Keratinocyte (primary cell): ENCODE results near the gene CAMKK2. TPM values are rescaled to one million over a fixed set of nuclear protein-coding genes. Genes with fewer than 3 reads are reported as not detected.

Source experiments
- DNase-seq: peaks from one replicate; pipeline ENCODE4 v3.0.0-alpha.2; 2011; ENCODE audit warnings: low read depth, missing footprints, low spot score
- FAIRE-seq: peaks from 2 replicates; lab custom pipeline; 2011; peaks lifted over from hg19 to GRCh38; lab: Jason Lieb, UNC
- H2AFZ ChIP-seq: 2 replicates; pipeline ENCODE4 v1.6.0; 2012; ENCODE audit warnings: low read length, control low read depth, inconsistent platforms; ENCODE audit not compliant: control insufficient read depth
- H3K27ac ChIP-seq: 2 replicates; pipeline ENCODE4 v1.5.1; 2011; ENCODE audit warnings: low read length; ENCODE audit not compliant: control insufficient read depth, insufficient read depth
- H3K27me3 ChIP-seq: 3 replicates; pipeline ENCODE4 v1.6.0; 2011; ENCODE audit warnings: low read length; ENCODE audit not compliant: control insufficient read depth, insufficient read depth; ENCODE audit errors: extremely low read depth
- H3K36me3 ChIP-seq, 2 experiments: 2 replicates in 1 of 2; 3 replicates in 1 of 2; pipeline ENCODE4 v1.5.1; 2011; ENCODE audit warnings: low read length in 2 of 2, mild to moderate bottlenecking in 1 of 2; ENCODE audit not compliant: control insufficient read depth in 2 of 2, insufficient read depth in 2 of 2; ENCODE audit errors: extremely low read depth in 1 of 2
- H3K4me1 ChIP-seq: 3 replicates; pipeline ENCODE4 v1.5.1; 2011; ENCODE audit warnings: low read length; ENCODE audit not compliant: control insufficient read depth, insufficient read depth; ENCODE audit errors: extremely low read depth
- H3K4me2 ChIP-seq: 3 replicates; pipeline ENCODE4 v1.6.0; 2011; ENCODE audit warnings: low read depth, low read length; ENCODE audit not compliant: control insufficient read depth, insufficient read depth; ENCODE audit errors: extremely low read depth
- H3K4me3 ChIP-seq, 3 experiments: fragments of 200-600 bp in 1 of 3; sonication (generic) in 1 of 3; 2 replicates in 2 of 3; 3 replicates in 1 of 3; pipeline ENCODE4 v1.5.1; 2011 to 2016; ENCODE audit warnings: low read length in 3 of 3, mild to moderate bottlenecking in 3 of 3, control low read depth in 2 of 3, inconsistent platforms in 1 of 3, low read depth in 1 of 3, mixed read lengths in 1 of 3, mixed run types in 1 of 3, moderate library complexity in 1 of 3; ENCODE audit not compliant: control insufficient read depth in 2 of 3, insufficient read depth in 2 of 3; ENCODE audit errors: extremely low read depth in 1 of 3
- H3K79me2 ChIP-seq: 2 replicates; pipeline ENCODE4 v1.6.0; 2012; ENCODE audit warnings: low read length; ENCODE audit not compliant: control insufficient read depth, insufficient read depth
- H3K9ac ChIP-seq: 3 replicates; pipeline ENCODE4 v1.6.0; 2011; ENCODE audit warnings: low read length; ENCODE audit not compliant: control insufficient read depth, insufficient read depth; ENCODE audit errors: extremely low read depth
- H3K9me1 ChIP-seq: 3 replicates; pipeline ENCODE4 v1.6.0; 2011; ENCODE audit warnings: low read length; ENCODE audit not compliant: control insufficient read depth, insufficient read depth; ENCODE audit errors: extremely low read depth
- H3K9me3 ChIP-seq: 2 replicates; pipeline ENCODE4 v1.5.1; 2012; ENCODE audit warnings: low read depth, low read length; ENCODE audit not compliant: control insufficient read depth
- H4K20me1 ChIP-seq: 3 replicates; pipeline ENCODE4 v1.6.0; 2011; ENCODE audit warnings: low read length; ENCODE audit not compliant: control insufficient read depth, insufficient read depth; ENCODE audit errors: extremely low read depth
- EZH2 ChIP-seq: IDR thresholded peaks from one replicate; pipeline ENCODE4 v1.6.1; 2012; ENCODE audit warnings: inconsistent platforms, mild to moderate bottlenecking, low read length, moderate library complexity
- dilution Hi-C: fragments of 300-500 bp; cut with MboI; formaldehyde crosslinking; loops from one replicate; pipeline ENCODE4 v1.7.0; 2020; ENCODE audit warnings: low sequenced_read_pairs; ENCODE audit not compliant: extremely low pct_ligation_motif_present
- polyA plus RNA-seq, 5 experiments: library from polyadenylated mRNA; depleted of rRNA in 3 of 5; stranded (reverse) in 3 of 5; stranded (forward) in 1 of 5; unstranded in 1 of 5; fragments of >200 nt; gene quantifications; 1 replicate in 1 of 5; 2 replicates in 3 of 5; 3 replicates in 1 of 5; pipeline versions ENCODE4 v1.2.1 to v1.2.3, GENCODE V29; 2011 to 2012; ENCODE audit warnings: missing spikeins in 2 of 5, low read depth in 1 of 5, low replicate concordance in 1 of 5
- TF ChIP-seq, protein P1 (sequence below), 3 experiments: IDR thresholded peaks in 1 of 3; conservative IDR thresholded peaks in 1 of 3; optimal IDR thresholded peaks in 1 of 3; 2 replicates in 2 of 3; 3 replicates in 1 of 3; pipeline versions ENCODE3 to v1.5.1; 2011; ENCODE audit warnings: low read length in 3 of 3, mild to moderate bottlenecking in 3 of 3, moderate library complexity in 2 of 3, control low read depth in 1 of 3, inconsistent platforms in 1 of 3; ENCODE audit not compliant: insufficient read depth in 2 of 3; ENCODE audit errors: extremely low read depth in 1 of 3

Gene CAMKK2
- polyA plus RNA-seq, 1 donor (not counting 4 experiments of a cell fraction or from before 2014, with no cell fraction given) = 18.6 TPM

GRCh38 chr12:121330195-121330594 lies 33.7 kb upstream of the CAMKK2 start:
- Histone ChIP-seq H3K4me1 (peaks cover 4% of the 10 kb centered on the region), H2AFZ (no peak overlapping the region), H4K20me1 (no peaks in the 10 kb centered on the region), H3K27me3 (no peaks in the 10 kb centered on the region), H3K4me3 (no peak overlapping the region), H3K9me3 (no peaks in the 10 kb centered on the region), H3K4me2 (no peak overlapping the region), H3K79me2 (no peaks in the 10 kb centered on the region), H3K9me1 (no peaks in the 10 kb centered on the region), H3K36me3 (peaks cover 30 to 35% of the 10 kb centered on the region in 2 experiments), H3K9ac (no peak overlapping the region), H3K27ac (no peak overlapping the region)
- TF ChIP-seq, protein P1, sequence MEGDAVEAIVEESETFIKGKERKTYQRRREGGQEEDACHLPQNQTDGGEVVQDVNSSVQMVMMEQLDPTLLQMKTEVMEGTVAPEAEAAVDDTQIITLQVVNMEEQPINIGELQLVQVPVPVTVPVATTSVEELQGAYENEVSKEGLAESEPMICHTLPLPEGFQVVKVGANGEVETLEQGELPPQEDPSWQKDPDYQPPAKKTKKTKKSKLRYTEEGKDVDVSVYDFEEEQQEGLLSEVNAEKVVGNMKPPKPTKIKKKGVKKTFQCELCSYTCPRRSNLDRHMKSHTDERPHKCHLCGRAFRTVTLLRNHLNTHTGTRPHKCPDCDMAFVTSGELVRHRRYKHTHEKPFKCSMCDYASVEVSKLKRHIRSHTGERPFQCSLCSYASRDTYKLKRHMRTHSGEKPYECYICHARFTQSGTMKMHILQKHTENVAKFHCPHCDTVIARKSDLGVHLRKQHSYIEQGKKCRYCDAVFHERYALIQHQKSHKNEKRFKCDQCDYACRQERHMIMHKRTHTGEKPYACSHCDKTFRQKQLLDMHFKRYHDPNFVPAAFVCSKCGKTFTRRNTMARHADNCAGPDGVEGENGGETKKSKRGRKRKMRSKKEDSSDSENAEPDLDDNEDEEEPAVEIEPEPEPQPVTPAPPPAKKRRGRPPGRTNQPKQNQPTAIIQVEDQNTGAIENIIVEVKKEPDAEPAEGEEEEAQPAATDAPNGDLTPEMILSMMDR (optimal IDR thresholded peaks at IDR 0.05 in 1 of 3, IDR thresholded peaks at IDR 0.05 in 1 of 3, conservative IDR thresholded peaks at IDR 0.05 in 1 of 3; ENCODE audit: extremely low read depth in 1 of 3, insufficient read depth in 2 of 3, low read length in 3 of 3) = no peak
- no peak for TF ChIP-seq EZH2
- no peak for FAIRE-seq
- dilution Hi-C loops = no loop called here
- DNase-seq = no peak

DNA sequence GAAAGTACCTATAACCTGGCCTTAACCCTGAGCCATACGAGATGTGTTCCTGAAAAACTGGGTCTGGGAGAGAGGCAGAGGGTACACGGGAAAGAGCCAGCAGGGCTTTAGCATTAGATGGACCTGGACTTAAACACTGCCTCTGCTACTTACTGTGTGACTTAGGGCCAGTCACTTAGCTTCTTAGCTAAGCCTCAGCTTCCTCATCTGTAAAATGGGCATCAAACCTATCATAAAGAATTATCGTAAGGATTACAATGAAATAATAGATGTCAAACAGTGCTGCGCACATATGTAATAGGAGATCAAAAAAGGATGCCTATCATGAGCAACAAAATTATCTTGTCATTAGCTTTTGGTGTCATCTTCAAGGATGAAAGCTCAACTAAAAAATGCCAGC lies 32.1 kb upstream of the CAMKK2 start:
- Histone ChIP-seq H3K27me3 (no peaks in the 10 kb centered on the region), H3K9ac (no peak overlapping the region), H3K9me3 (no peaks in the 10 kb centered on the region), H3K36me3 (peaks cover 28 to 29% of the 10 kb centered on the region in 2 experiments), H3K4me1 (no peaks in the 10 kb centered on the region), H3K27ac (no peak overlapping the region), H3K9me1 (no peaks in the 10 kb centered on the region), H3K4me2 (no peak overlapping the region), H3K79me2 (no peaks in the 10 kb centered on the region), H3K4me3 (no peak overlapping the region), H2AFZ (no peak overlapping the region), H4K20me1 (no peaks in the 10 kb centered on the region)
- DNase-seq (no peak), FAIRE-seq (no peak)
- TF ChIP-seq, protein P1 (optimal IDR thresholded peaks at IDR 0.05 in 1 of 3, IDR thresholded peaks at IDR 0.05 in 1 of 3, conservative IDR thresholded peaks at IDR 0.05 in 1 of 3; ENCODE audit: extremely low read depth in 1 of 3, insufficient read depth in 2 of 3, low read length in 3 of 3) = no peak
- TF ChIP-seq EZH2 = no peak
- dilution Hi-C loops = no loop called here
